ELF-1 (cell line): ENCODE results near the gene AJAP1.

Experiments
- DNase-seq: peaks from one replicate; pipeline ENCODE4 v3.0.0-alpha.2; 2016; ENCODE audit warnings: low read depth, low spot score

The AJAP1 gene

GRCh38 chr1:4734219-4734618, 79.8 kb downstream of the AJAP1 start:
- no peak for DNase-seq

- no peak for DNase-seq
Measured at GRCh38 chr1:4734791-4735190, 80.4 kb downstream of the AJAP1 start.

GRCh38 chr1:4736254-4736653, 81.8 kb downstream of the AJAP1 start:
- DNase-seq, result no peak

- DNase-seq, result no peak
Measured at GRCh38 chr1:4741876-4742423, 87.5 kb downstream of the AJAP1 start.

GRCh38 chr1:4743978-4744750, 89.8 kb downstream of the AJAP1 start:
- DNase-seq, result no peak

- DNase-seq, result peak; percentile 39
Measured at GRCh38 chr1:4745560-4745959, 91.2 kb downstream of the AJAP1 start.

- no peak for DNase-seq
Measured at GRCh38 chr1:4749406-4749805, 95.0 kb downstream of the AJAP1 start.

GRCh38 chr1:4750177-4750576, 95.8 kb downstream of the AJAP1 start:
- no peak for DNase-seq

- no peak for DNase-seq
Measured at GRCh38 chr1:4752059-4752458, 97.7 kb downstream of the AJAP1 start.

GRCh38 chr1:4754816-4755215, 100.4 kb downstream of the AJAP1 start:
- DNase-seq, result no peak

GRCh38 chr1:4755301-4755845, 101.0 kb downstream of the AJAP1 start:
- peak; percentile 79 for DNase-seq

- DNase-seq, result no peak
Measured at GRCh38 chr1:4755864-4756504, 101.6 kb downstream of the AJAP1 start.

GRCh38 chr1:4756851-4757580, 102.6 kb downstream of the AJAP1 start:
- no peak for DNase-seq

- no peak for DNase-seq
Measured at GRCh38 chr1:4759671-4760070, 105.3 kb downstream of the AJAP1 start.

- no peak for DNase-seq
Measured at GRCh38 chr1:4760088-4760487, 105.7 kb downstream of the AJAP1 start.

- no peak for DNase-seq
Measured at GRCh38 chr1:4761324-4761723, 106.9 kb downstream of the AJAP1 start.

GRCh38 chr1:4762146-4762545, 107.7 kb downstream of the AJAP1 start:
- DNase-seq, result peak; percentile 62

GRCh38 chr1:4767308-4767707, 112.9 kb downstream of the AJAP1 start:
- no peak for DNase-seq

GRCh38 chr1:4768553-4768952, 114.1 kb downstream of the AJAP1 start:
- peak; percentile 15 for DNase-seq

- no peak for DNase-seq
Measured at GRCh38 chr1:4769516-4770280, 115.3 kb downstream of the AJAP1 start.

GRCh38 chr1:4770713-4771112, 116.3 kb downstream of the AJAP1 start:
- DNase-seq, result no peak
